GM19328 (cell line): Measurements from ENCODE around the gene TWIST2.

Experiments
- ATAC-seq: cut with Tn5 transposase; IDR thresholded peaks from one replicate; pipeline ENCODE4 v1.9.1; 2021; ENCODE audit warnings: mild to moderate bottlenecking, moderate library complexity; ENCODE audit not compliant: unreplicated experiment

Gene TWIST2

GRCh38 chr2:238903141-238903540, 55.3 kb downstream of the TWIST2 start:
- ATAC-seq, result no peak

- ATAC-seq, result no peak
Observed at GRCh38 chr2:238904177-238904576, 56.3 kb downstream of the TWIST2 start.

GRCh38 chr2:238904716-238905115, 56.8 kb downstream of the TWIST2 start:
- ATAC-seq, result no peak

GRCh38 chr2:238905224-238905623, 57.3 kb downstream of the TWIST2 start:
- ATAC-seq, result no peak

- ATAC-seq, result no peak
Observed at GRCh38 chr2:238905644-238906043, 57.8 kb downstream of the TWIST2 start.

GRCh38 chr2:238906254-238906935, 58.5 kb downstream of the TWIST2 start:
- no peak for ATAC-seq

- no peak for ATAC-seq
Observed at GRCh38 chr2:238906936-238907716, 59.2 kb downstream of the TWIST2 start.

- ATAC-seq, result no peak
Observed at GRCh38 chr2:238907717-238908173, 59.9 kb downstream of the TWIST2 start.

GRCh38 chr2:238908960-238909951, 61.4 kb downstream of the TWIST2 start:
- no peak for ATAC-seq

- ATAC-seq, result no peak
Observed at GRCh38 chr2:238910751-238911351, 63.0 kb downstream of the TWIST2 start.

GRCh38 chr2:238911376-238912227, 63.7 kb downstream of the TWIST2 start:
- ATAC-seq, result no peak

GRCh38 chr2:238912228-238912915, 64.5 kb downstream of the TWIST2 start:
- ATAC-seq, result no peak

- ATAC-seq, result no peak
Observed at GRCh38 chr2:238912916-238913875, 65.3 kb downstream of the TWIST2 start.

- no peak for ATAC-seq
Observed at GRCh38 chr2:238913931-238914647, 66.2 kb downstream of the TWIST2 start.

GRCh38 chr2:238914648-238915015, 66.7 kb downstream of the TWIST2 start:
- ATAC-seq, result no peak

GRCh38 chr2:238915196-238915595, 67.3 kb downstream of the TWIST2 start:
- ATAC-seq, result no peak

- no peak for ATAC-seq
Observed at GRCh38 chr2:238915596-238915995, 67.7 kb downstream of the TWIST2 start.
